Right ventricle myocardium superior (tissue), 1 donor: ENCODE data around the gene TNFAIP8L1. TPM values are rescaled to one million over a fixed set of nuclear protein-coding genes. Genes with fewer than 3 reads are reported as not detected.

Experiments used
- ATAC-seq: fragments of 200-7000 bp; cut with Tn5 transposase; one replicate; pipeline ENCODE4 v1.9.1; 2020; ENCODE audit warnings: mild to moderate bottlenecking; ENCODE audit not compliant: poor library complexity
- DNase-seq: peaks from one replicate; pipeline ENCODE4 v3.0.0-alpha.2; 2020
- intact Hi-C: fragments of 100-400 bp; cut with DNase I; formaldehyde crosslinking; loops from one replicate; pipeline ENCODE4 v1.11.2; 2022
- total RNA-seq: library from RNA; stranded (reverse); fragmentation: NEBNext Ultra II Directional; extraction: Animal tissue kit (Norgen Biotek cat#: 25700); gene quantifications from one replicate; pipeline ENCODE4 v1.2.1, GENCODE V29; 2021
- donor health status: DM: no; HTN: yes; CAD: no; lungs with severe emphysema.

The TNFAIP8L1 gene
- total RNA-seq, 1 donor from 2014 or later: 4.6 TPM

DNA sequence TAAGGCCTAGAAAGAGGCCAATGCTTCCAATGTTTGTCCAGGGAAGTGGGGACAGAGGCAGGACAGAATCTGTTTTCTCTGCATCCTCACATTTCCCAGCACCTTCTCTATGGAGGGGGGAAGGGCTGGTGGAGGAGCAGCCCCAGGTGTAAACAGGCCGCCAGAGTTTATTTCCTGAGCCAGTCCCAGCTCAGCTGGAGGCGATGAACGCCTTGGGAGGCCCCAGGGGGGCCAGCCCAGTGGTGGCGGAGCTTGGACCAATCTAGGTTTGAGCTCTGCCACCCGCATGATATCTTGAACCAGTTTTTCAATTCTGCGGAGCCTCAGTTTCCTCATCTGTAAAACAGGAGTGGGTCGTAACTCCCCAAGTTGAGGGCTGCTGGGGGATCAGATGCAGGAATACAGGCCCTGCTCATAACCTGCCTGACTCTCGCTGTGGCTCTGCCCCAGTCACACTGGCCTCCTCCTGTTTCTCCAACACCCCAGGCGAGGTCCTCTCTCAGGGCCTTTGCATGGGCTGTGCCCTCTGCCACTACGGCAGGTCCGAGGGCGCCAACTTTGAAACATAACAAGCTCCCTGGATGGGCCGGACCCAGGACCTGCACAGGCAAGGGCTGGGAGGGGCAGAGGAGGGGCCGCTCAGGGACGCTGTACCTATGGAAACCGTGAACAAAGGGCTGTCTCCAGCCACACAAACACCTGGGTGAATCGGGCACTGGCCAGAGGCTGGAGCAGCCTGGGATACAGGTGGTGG lies 1.1 kb downstream of the TNFAIP8L1 start:
- intact Hi-C loops: no loop called here
- ATAC-seq: no peak
- no peak for DNase-seq

DNA sequence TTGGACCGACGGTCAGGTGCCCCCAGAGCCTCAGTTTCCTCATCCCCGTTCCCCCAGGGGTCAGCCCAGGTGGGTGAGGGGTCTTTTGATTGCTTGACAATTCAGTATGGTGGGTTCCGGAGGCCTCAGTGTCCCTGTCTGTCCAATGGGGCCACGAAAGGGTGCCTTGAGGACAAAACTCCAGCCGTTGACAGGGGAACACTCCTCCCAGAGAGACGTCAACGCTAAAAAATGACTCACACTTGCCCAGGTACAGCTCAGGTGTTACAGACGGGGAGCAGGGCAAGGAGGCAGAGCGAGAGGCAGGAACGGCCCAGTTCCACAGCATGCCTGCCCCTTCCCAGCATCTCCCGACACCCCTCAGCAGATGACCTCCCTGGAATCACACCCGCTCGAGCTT lies 1.8 kb downstream of the TNFAIP8L1 start:
- DNase-seq (no peak), ATAC-seq (no peak)
- intact Hi-C loops: no loop called here

DNA sequence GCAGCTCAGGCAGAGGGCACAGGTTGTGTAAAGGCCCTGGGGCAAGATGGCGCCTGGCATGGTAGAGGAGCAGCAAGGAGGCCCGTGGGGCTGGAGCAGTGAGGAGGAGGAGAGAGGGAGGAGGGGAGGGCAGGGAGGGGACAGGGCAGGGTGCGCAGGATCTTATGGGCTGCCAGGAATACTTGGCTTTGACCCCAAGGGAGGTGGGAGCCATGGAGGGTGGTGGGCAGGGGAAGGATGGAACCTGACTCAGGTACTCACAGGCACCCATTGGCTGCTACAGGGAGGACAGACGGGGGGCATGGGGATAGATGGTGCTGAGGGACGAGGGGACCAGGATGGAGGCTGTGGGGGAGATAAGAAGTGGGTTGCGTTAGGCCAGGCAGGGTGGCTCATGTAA lies 3.3 kb downstream of the TNFAIP8L1 start:
- DNase-seq: no peak
- no peak for ATAC-seq
- intact Hi-C loops: no loop called here

DNA sequence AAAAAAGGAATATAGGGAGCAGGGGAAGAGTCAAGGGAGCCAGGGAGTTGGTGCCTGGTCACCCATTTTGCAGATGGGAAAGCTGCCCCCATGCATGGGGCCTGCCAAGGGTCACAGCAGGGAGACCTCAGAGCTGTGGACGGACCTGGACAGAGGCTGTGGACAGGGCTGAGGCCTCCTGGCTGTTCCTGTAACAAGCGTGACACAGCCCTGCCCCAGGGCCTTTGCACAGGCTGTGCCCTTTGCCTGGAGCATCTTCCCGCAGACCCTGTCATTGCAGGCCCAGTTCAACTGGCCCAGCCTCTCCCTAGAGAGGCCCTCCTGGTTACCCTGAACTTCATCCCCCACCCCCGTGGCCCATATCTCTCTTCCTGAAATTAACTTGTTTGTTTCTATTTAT lies 6.4 kb downstream of the TNFAIP8L1 start:
- no peak for DNase-seq
- no peak for ATAC-seq
- intact Hi-C loops: no loop called here

DNA sequence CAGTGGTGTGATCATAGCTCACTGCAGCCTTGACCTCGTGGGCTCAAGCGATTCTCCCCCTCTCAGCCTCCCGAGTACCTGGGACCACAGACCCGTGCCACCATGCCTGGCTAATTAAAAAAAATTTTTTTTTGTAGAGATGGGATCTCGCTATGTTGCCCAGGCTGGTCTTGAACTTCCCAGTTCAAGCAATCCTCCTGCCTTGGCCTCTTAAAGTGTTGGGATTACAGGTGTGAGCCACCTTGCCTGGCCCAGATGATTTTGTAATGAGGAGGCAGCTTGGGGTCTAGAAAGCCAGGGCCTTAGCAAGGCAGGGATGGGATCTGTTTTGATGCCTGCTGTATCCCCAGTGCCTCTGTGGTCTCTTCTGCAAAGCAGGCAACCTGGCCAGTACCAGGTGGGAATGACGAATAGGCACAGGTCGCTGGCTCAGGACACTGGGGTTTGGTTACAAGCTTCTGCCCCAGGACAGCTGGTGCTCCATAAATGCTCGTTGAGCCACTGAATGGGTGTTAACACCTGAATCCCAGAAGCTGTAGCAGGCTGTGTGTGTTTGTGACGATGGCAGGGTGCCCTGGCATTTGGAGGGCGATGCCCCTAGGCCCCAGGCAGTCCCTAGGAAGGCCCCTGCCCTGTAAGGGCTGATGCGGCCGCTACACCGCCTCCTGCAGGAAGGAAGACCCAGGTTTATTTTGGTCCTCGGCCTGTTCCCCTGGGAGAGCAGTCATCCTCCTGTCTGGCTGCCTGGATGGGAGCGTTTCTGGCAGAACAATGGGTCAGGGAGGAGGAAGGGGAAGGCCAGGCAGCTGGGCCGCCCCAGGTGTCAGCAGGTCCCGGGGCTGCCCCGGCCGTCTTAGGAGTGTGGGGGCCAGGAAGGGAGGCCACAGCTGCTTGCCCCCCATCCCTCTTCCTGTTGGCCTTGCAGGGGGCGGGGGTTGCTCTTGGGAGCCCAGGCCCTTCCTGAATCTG lies 8.6 kb downstream of the TNFAIP8L1 start:
- DNase-seq (peak; percentile 69), ATAC-seq (peak; percentile 61)
- intact Hi-C loops: no loop called here

DNA sequence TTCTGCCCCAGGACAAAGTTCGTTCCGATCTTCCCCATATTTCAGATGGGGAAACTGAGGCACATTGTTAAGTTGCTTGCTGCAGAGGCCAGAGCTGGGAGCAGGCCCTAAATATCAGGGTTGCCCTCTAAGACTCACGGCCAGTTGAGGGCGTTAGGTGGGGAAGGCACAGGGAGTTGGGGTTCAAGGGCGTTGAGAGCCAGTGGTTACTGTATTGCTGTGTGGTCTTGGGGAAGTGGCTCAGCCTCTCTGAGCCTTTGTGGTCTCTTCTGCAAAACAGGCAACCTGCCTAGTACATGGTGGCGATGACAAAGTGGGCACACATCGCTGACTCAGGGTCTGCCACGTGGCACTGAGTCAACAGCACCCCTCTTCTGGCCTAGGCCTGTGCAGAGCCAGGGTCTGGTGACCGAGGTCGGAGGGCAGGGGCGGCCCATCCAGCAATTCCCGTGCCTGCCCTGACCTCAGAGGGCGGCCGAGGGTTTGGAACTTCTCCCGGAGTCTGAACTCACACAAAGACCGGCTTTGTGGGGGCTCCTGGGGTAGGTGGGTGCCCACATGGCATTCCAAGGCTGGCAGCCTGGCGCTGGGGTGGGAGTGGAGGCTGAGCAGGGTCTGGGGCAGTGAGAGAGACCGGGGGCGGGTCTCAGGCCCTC lies 10.2 kb downstream of the TNFAIP8L1 start:
- no peak for DNase-seq
- no peak for ATAC-seq
- intact Hi-C loops: no loop called here

DNA sequence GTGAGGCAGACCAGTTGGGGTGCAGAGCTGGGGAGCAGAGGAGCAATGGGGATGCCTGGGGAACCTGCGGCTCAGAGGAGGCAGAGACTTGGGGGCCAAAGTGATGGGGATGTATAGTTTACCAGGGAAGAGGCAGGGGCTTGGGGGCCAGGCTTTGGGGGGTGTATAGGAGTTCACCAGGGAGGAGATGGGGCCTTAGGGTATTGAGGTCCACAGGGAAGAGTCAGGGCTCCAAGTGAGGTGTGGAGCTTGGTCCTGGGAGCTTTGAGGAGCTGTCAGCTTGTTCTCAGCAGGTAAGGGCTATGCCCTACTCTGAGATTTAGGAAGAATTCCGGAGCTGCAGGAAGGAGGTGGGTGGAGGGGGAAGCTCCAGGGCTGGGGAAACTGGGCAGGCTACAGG lies 10.8 kb downstream of the TNFAIP8L1 start:
- ATAC-seq: no peak
- no peak for DNase-seq
- intact Hi-C loops: no loop called here

DNA sequence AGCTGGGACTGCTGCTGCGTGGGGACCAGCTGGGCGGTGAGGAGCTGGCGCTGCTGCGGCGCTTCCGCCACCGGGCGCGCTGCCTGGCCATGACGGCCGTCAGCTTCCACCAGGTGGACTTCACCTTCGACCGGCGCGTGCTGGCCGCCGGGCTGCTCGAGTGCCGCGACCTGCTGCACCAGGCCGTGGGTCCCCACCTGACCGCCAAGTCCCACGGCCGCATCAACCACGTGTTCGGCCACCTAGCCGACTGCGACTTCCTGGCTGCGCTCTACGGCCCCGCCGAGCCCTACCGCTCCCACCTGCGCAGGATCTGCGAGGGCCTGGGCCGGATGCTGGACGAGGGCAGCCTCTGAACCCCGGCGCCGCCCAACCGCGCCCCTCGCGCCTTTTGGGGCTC lies 12.8 kb downstream of the TNFAIP8L1 start:
- intact Hi-C loops: no loop called here
- DNase-seq: no peak
- ATAC-seq: no peak

DNA sequence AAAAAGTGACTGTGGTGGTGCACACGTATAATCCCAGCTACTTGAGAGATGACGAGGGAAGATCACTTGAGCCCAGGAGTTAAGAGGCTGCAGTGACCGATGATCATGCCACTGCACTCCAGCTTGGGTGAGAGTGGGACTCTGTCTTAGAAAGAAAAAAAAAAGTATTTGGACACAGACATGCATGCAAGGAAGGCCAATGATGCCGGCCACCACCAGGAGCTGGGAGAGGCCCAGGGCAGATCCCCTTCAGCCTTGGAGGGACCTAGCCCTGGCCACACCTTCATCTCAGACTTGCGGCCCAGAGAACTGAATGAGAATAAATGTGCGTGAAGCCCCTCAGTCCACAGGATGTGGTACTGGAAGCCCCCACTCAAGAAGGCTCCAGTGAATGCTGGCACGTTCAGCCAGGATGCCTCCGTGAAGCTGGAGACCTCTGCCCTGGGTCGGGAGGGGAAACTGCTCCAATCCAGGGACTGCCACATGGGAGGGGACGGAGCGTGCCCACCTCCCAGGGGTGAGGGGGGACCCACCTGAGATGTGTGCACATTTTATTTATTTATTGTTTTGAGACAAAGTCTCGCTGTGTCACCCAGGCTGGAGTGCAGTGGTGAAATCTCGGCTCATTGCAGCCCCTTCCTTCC lies 14.6 kb downstream of the TNFAIP8L1 start:
- DNase-seq: no peak
- intact Hi-C loops: no loop called here
- no peak for ATAC-seq

DNA sequence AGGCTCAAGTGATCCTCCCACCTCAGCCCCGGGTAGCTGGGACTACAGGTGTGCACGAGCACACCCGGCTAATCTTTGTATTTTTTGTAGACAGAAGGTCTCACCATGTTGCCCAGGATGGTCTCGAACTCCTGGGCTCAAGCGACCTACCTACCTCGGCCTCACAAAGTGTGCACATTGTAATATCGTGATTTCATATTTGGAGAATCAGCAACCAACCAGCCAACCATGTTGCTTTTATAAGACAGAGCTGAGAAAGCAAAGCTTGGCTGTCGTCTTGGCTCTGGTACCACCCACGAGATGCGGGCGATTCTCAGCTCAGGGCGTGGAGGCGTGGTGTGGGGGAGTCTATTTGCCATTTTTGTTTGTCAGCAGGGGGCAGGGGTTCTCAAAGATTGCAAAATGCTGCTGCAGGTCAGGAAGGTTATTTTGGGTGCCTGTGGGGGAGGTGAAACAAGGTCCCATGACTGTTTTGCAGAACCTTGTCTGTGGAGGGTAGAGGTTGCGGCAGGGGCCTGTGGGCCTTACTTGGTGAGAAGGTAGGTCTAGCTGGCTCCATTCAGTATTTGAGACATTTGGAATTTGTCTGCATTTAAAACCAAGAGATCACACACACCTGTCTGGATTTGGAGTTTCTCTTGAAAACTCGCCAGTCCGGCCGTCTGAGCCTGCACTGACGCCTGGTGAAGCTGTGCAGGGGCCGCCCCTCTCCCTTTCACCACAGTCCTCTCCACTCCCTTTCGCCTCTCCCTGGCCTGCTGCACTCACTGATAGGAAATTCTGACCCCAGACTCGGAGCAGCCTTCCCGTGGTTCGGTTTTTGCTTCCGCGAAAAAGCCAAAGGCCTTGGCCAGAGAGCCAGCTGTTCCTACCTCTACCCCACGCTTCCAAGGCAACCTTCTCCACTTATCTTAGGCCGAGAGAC lies 15.4 kb downstream of the TNFAIP8L1 start:
- ATAC-seq (peak; percentile 44), DNase-seq (no peak)
- intact Hi-C loops: no loop called here

DNA sequence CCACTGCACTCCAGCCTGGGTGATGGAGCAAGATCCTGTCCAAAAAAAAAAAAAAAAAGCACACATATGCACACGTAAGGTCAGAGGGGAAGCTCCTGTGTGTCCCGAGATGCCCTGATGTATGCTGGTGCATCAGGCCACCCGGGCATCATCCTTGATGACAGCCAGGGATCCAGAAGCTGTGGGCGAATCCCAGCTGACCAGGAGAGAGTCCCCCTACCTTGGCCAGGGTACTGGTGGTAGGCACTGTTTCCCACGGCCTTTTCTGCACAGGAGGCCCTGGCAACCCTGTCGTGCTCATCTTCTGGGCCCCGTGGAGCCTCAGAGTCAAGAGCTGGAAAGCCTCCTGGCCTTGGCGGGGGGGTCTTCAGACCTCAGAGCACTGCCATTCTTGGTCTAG lies 16.8 kb downstream of the TNFAIP8L1 start:
- DNase-seq: no peak
- intact Hi-C loops: no loop called here

DNA sequence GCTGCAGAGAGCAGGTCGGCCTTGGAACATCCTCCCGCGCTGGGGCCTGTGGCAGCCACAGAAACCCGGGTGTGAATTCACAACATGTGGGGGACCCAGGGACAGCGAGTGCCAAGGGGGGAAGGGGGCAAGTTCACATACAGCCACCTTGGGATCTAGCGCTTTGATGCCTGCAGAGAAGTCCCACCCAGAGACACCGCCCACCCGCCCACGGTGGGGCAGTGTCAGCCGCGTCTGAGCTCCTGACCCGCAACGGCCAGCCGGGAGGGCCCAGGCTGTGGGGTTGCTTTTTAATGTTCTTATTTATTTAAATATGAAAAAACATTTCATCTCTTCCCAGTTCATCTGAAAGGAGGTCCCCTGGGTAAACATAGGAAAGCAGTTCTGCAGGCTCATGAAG lies 17.9 kb downstream of the TNFAIP8L1 start:
- DNase-seq (no peak), ATAC-seq (no peak)
- intact Hi-C loops: no loop called here

More for the DNA sequence above, 16.8 kb downstream of the TNFAIP8L1 start:
- no peak for ATAC-seq

DNA sequence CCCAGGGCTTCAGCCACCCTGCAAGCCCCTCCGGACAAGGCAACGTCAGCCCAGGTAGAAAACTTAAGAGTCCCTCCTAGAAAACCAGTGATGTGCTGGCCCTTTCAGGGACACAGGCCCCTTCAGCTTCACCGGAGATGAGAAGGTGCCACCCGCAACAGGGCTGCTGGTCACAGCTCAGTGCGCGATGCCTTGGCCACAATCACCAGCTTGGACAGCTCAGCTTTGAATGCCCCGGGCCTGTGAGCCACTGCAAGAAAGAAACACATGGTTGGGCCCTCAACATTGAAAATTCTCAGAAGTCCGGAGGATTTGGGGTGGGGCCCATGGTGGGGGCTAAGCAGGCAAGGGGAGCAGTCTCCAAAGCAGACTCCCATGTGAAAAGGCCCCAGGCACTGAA lies 18.5 kb downstream of the TNFAIP8L1 start:
- intact Hi-C loops: no loop called here
- DNase-seq (no peak), ATAC-seq (no peak)

DNA sequence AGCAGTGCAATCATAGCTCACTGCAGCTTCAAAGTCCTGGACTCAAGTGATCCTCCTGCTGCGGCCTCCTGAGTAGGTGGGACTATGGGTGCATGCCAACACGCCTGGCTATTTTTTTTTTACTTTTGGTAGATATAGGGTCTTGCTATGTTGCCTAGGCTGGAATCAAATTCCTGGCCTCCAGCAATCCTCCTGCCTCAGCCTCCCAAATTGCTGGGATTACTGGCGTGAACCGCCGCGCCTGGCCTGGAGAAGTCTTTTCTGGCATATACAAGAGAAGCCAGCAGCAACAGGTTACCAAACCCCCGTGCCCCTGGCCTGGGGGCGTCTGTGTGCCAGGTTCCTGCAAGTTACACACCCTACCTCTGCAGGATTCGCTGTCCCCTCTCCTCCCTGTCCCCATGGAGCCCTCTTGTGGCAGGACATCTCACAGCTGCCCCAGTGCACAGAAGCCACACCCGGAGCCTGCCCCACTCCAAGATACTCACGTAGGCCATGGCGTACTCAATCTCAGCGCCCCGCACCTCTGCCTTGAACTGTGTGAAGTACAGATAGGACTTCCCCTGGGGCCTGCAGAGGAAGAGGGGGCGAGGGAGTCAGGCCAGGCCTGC lies 21.0 kb downstream of the TNFAIP8L1 start:
- ATAC-seq (peak; percentile 49), DNase-seq (no peak)
- intact Hi-C loops: no loop called here

DNA sequence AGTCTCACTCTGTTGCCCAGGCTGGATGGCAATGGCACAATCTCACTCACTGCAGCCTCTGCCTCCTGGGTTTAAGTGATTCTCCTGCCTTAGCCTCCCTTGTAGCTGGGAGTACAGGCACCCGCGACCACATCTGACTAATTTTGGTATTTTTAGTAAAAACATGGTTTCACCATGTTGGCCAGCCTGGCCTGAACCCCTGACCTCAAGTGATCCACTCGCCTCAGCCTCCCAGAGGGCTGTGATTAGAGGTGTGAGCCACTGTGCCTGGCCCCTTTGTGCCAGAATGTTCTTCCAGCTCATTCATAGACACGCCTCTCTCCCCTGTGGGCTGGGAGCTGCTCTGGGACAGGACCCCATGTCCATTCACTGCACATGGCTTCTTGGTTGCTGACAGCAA lies 21.7 kb downstream of the TNFAIP8L1 start:
- ATAC-seq (no peak), DNase-seq (no peak)
- intact Hi-C loops: no loop called here

DNA sequence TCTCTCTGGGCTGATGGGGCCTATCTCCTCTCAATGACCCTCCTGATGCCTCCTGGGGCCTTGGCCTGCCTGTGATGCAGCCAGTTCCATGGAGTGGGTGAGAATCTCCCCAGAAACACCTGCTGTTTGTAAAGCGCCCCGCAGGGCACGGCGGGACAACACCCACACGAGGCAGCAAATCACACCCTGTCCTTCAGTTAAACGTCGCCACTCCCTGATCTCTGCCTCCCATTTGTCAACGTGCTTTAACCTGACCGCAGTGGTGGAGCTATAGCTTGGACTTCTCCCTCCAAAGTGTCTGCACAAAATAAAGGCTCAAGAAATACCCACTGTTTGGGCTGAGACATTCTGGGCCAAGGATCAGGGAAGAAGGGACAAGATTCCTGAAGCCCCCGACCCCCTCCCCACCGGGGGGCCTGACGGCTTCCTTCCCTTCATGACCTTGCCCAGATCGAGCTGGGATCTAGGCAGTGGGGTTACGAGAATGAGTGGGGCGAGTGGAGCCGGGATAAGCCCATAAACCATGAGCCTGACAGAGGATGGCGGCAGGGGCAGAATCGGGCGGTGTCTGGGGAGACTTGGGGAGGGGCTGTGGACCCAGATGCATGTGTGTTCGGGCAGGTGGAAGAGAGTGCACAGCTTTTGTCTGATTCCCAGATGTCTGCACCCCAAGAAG lies 22.8 kb downstream of the TNFAIP8L1 start:
- ATAC-seq: no peak
- no peak for DNase-seq
- intact Hi-C loops: no loop called here

DNA sequence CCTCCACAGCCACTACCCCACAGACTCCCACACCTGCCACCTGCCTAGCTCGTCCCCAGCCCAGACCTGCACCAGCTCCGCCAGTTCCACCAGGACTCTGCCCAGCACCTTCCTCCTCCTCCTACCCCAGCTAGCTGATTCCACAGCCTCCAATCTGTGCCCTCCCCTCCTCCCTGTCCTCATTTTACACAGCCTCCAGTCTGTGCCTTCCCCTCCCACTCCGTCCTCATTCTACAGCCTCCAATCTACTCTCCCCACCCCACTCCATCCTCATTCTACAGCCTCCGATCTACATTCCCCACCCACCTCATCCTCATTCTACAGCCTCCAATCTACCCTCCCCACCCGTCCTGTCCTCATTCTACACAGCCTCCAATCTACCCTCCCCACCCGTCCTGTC lies 23.5 kb downstream of the TNFAIP8L1 start:
- intact Hi-C loops: no loop called here
- no peak for ATAC-seq
- no peak for DNase-seq
